ENCODE results near the gene HDAC5. TPM values are rescaled to one million over a fixed set of nuclear protein-coding genes. Genes with fewer than 3 reads are reported as not detected.
A peak's percentile ranks its signal among the peaks of the same experiment; 100 is the strongest.

HDAC5 gene
- total RNA-seq, 1 experiment from 2014 or later, result 11.5 TPM

DNA sequence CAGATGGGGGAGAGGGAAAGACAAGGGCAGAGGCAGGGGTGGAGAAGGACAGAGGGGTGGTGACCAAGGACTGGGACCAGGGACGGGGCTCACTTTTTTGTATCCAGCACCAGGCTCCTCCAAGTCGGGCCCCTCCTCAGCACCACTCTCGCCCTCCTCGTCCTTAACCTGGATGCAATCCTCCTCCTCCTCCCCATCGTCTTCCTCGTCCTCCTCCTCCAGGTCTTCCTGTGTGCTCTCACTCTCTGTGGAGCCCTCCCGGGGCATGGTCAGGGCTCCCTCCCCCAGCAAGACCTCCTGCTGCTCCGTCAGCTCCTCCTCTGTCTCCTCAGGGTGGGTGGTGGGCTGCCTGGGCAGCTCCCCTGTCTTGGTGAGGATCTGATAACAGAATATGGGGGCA is 36.1 kb downstream of the HDAC5 start:
- no peak for DNase-seq (ENCODE audit: low read depth, low spot score)
- TF ChIP-seq SIN3A (IDR thresholded peaks at IDR 0.05; ENCODE audit: borderline replicate concordance, insufficient read depth, low read depth, low read length) (no peak), TCF7L2 (IDR thresholded peaks at IDR 0.05; ENCODE audit: low read depth, low read length) (no peak), POLR2AphosphoS5 (IDR thresholded peaks at IDR 0.05; ENCODE audit: low read depth, low read length) (no peak)
- TF ChIP-seq, protein P1, sequence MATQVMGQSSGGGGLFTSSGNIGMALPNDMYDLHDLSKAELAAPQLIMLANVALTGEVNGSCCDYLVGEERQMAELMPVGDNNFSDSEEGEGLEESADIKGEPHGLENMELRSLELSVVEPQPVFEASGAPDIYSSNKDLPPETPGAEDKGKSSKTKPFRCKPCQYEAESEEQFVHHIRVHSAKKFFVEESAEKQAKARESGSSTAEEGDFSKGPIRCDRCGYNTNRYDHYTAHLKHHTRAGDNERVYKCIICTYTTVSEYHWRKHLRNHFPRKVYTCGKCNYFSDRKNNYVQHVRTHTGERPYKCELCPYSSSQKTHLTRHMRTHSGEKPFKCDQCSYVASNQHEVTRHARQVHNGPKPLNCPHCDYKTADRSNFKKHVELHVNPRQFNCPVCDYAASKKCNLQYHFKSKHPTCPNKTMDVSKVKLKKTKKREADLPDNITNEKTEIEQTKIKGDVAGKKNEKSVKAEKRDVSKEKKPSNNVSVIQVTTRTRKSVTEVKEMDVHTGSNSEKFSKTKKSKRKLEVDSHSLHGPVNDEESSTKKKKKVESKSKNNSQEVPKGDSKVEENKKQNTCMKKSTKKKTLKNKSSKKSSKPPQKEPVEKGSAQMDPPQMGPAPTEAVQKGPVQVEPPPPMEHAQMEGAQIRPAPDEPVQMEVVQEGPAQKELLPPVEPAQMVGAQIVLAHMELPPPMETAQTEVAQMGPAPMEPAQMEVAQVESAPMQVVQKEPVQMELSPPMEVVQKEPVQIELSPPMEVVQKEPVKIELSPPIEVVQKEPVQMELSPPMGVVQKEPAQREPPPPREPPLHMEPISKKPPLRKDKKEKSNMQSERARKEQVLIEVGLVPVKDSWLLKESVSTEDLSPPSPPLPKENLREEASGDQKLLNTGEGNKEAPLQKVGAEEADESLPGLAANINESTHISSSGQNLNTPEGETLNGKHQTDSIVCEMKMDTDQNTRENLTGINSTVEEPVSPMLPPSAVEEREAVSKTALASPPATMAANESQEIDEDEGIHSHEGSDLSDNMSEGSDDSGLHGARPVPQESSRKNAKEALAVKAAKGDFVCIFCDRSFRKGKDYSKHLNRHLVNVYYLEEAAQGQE (IDR thresholded peaks at IDR 0.05; ENCODE audit: insufficient read depth in 1 of 2, low read depth in 2 of 2, low read length in 1 of 2), result no peak
- TF ChIP-seq, protein P2, sequence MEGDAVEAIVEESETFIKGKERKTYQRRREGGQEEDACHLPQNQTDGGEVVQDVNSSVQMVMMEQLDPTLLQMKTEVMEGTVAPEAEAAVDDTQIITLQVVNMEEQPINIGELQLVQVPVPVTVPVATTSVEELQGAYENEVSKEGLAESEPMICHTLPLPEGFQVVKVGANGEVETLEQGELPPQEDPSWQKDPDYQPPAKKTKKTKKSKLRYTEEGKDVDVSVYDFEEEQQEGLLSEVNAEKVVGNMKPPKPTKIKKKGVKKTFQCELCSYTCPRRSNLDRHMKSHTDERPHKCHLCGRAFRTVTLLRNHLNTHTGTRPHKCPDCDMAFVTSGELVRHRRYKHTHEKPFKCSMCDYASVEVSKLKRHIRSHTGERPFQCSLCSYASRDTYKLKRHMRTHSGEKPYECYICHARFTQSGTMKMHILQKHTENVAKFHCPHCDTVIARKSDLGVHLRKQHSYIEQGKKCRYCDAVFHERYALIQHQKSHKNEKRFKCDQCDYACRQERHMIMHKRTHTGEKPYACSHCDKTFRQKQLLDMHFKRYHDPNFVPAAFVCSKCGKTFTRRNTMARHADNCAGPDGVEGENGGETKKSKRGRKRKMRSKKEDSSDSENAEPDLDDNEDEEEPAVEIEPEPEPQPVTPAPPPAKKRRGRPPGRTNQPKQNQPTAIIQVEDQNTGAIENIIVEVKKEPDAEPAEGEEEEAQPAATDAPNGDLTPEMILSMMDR (IDR thresholded peaks at IDR 0.05), result no peak
- CTCF ChIA-PET, result no interaction called here

DNA sequence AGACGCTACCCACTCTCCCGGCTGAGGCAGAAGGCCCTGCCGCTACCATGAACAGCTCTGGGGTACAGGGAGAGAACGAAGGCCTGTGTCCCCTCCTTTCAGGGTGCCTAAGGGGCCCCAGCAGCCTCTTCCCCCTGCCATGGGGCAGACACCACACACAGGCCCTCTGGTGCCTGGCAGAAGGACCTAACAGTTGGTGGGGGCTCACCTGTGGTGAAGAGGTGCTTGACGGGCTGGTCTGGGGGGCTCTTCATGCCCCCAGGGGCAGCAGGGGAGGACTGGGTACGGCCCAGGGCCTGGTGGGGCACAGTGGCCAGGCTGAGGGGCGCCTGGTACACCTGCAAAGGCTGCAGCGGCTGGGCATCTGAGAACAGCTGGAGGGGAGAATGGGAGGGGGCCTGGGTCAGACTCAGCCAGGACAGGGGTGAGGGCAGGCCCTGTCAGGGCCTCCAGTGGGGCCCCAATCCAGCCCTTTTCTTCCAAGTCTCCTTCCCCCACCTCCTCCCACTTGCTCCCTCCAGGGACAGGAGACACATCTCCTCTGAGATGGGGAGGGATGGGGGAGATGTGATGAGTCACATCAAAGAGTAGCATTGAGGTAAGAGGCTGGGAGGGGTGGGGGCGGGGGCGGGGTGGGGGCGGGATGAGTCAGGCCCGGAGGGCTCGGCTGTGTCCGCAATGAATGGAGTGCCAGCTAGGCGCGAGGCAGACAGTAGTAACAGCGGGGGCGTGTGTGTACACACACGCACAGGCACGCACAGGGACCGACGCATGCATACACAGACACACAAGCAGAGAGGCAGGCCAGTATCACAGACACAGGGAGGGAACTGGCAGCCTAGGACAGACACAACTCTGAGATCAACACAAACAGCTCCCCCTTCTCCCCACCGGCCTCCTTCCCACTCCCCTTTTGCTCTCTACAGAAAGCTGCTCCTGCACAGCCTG is 36.8 kb downstream of the HDAC5 start:
- DNase-seq (ENCODE audit: low read depth, low spot score), result no peak
- POLR2A ChIA-PET, result no interaction called here
- in situ Hi-C loops (cut with HindIII; ENCODE audit: low pct_unique_long_range_greater_than_20kb, low sequenced_read_pairs) (no loop called here), intact Hi-C loops (cut with micrococcal nuclease; ENCODE audit: unreplicated experiment) (no loop called here)
- BruUV-seq (replicated peaks), result no TSS peak
- TF ChIP-seq TCF7L2 (IDR thresholded peaks at IDR 0.05; ENCODE audit: low read depth, low read length) (no peak), SIN3A (IDR thresholded peaks at IDR 0.05; ENCODE audit: borderline replicate concordance, insufficient read depth, low read depth, low read length) (no peak), POLR2AphosphoS5 (IDR thresholded peaks at IDR 0.05; ENCODE audit: low read depth, low read length) (no peak)
- TF ChIP-seq, protein P2 (IDR thresholded peaks at IDR 0.05), result no peak
- TF ChIP-seq, protein P1 (IDR thresholded peaks at IDR 0.05; ENCODE audit: insufficient read depth in 1 of 2, low read depth in 2 of 2, low read length in 1 of 2), result no peak
- CTCF ChIA-PET, result no interaction called here
- ATAC-seq, result peak; percentile 66
- H3K27me3 ChIP-seq (ENCODE audit: control insufficient read depth, insufficient read depth, low read length), result no peaks in the 10 kb centered on the region
- H3K9me3 ChIP-seq (ENCODE audit: control insufficient read depth, insufficient read depth, low read depth, low read length), result no peaks in the 10 kb centered on the region
- H3K27ac ChIP-seq (ENCODE audit: low read length), result no peak overlapping the region
- peaks cover 4% of the 10 kb centered on the region; the same call in 1 of the 2 replicates for H3K4me1 ChIP-seq (ENCODE audit: control insufficient read depth, insufficient read depth, low read length)
- H3K36me3 ChIP-seq (ENCODE audit: control insufficient read depth, insufficient read depth, low read length), result no peaks in the 10 kb centered on the region
- no peak overlapping the region for H3K4me3 ChIP-seq (ENCODE audit: low read depth in 2 of 2, low read length in 2 of 2)

More for the DNA sequence above, 36.1 kb downstream of the HDAC5 start:
- no peaks in the 10 kb centered on the region for H3K27me3 ChIP-seq (ENCODE audit: control insufficient read depth, insufficient read depth, low read length)
- H3K27ac ChIP-seq (ENCODE audit: low read length), result no peak overlapping the region
- no TSS peak for BruUV-seq (replicated peaks)
- H3K9me3 ChIP-seq (ENCODE audit: control insufficient read depth, insufficient read depth, low read depth, low read length), result no peaks in the 10 kb centered on the region
- intact Hi-C loops (cut with micrococcal nuclease; ENCODE audit: unreplicated experiment), result no loop called here
- no peak overlapping the region for H3K4me3 ChIP-seq (ENCODE audit: low read depth in 2 of 2, low read length in 2 of 2)
- H3K4me1 ChIP-seq (ENCODE audit: control insufficient read depth, insufficient read depth, low read length), result peaks cover 4% of the 10 kb centered on the region; the same call in 1 of the 2 replicates
- POLR2A ChIA-PET, result interaction anchor here (0.6 kb wide), 1 partner anchor 21 kb away, joined by 4 read pairs; no protein-coding TSS in a partner anchor
- no peaks in the 10 kb centered on the region for H3K36me3 ChIP-seq (ENCODE audit: control insufficient read depth, insufficient read depth, low read length)
- in situ Hi-C loops (cut with HindIII; ENCODE audit: low pct_unique_long_range_greater_than_20kb, low sequenced_read_pairs), result no loop called here
- ATAC-seq, result no peak
